Measurements from ENCODE around the gene TMEM212. TPM values are rescaled to one million over a fixed set of nuclear protein-coding genes. Genes with fewer than 3 reads are reported as not detected.

Gene TMEM212
- total and polyA plus RNA-seq, 2 of the 13 experiments (the other 11 are each of a cell fraction or from before 2014, with no cell fraction given), result not detected

- TF ChIP-seq THYN1 (CRISPR knock-in tag; IDR thresholded peaks at IDR 0.05; ENCODE audit: borderline replicate concordance, low read depth) (no peak), ZNF879 (CRISPR knock-in tag; IDR thresholded peaks at IDR 0.05) (no peak), ZNF460 (CRISPR knock-in tag; IDR thresholded peaks at IDR 0.05; ENCODE audit: borderline replicate concordance) (no peak), ZNF768 (CRISPR knock-in tag; IDR thresholded peaks at IDR 0.05) (0 out of 2 replicates have a peak, but pooled peaks have one; percentile 45), ZUFSP (CRISPR knock-in tag; IDR thresholded peaks at IDR 0.05; ENCODE audit: borderline replicate concordance) (no peak), ZNF143 (CRISPR knock-in tag; IDR thresholded peaks at IDR 0.05) (no peak), ZNF703 (CRISPR knock-in tag; IDR thresholded peaks at IDR 0.05; ENCODE audit: borderline replicate concordance) (no peak), CAMTA2 (CRISPR knock-in tag; IDR thresholded peaks at IDR 0.05; ENCODE audit: borderline replicate concordance) (no peak), LRRFIP1 (CRISPR knock-in tag; conservative IDR thresholded peaks at IDR 0.05) (no peak), TFDP1 (CRISPR knock-in tag; IDR thresholded peaks at IDR 0.05; ENCODE audit: borderline replicate concordance) (no peak), ZNF687 (CRISPR knock-in tag; IDR thresholded peaks at IDR 0.05) (peak; percentile 37; the same call in 1 of the 2 replicates), DNMT1 (CRISPR knock-in tag; IDR thresholded peaks at IDR 0.05) (0 out of 2 replicates have a peak, but pooled peaks have one; percentile 65), ZNF850 (CRISPR knock-in tag; conservative IDR thresholded peaks at IDR 0.05) (peak; percentile 100), ZNF205 (CRISPR knock-in tag; IDR thresholded peaks at IDR 0.05) (no peak), ZSCAN21 (CRISPR knock-in tag; IDR thresholded peaks at IDR 0.05; ENCODE audit: borderline replicate concordance) (0 out of 2 replicates have a peak, but pooled peaks have one; percentile 27), ONECUT2 (CRISPR knock-in tag; IDR thresholded peaks at IDR 0.05) (no peak), CSRNP1 (CRISPR knock-in tag; IDR thresholded peaks at IDR 0.05) (peak; percentile 38; the same call in 1 of the 2 replicates)
These were observed 64.0 kb downstream of the TMEM212 start (continued) for GRCh38 chr3:171906951-171907676.

Measured in HepG2 (cell line).